NB4 (cell line): ENCODE data around the gene SHISA6.

Source experiments
- CTCF ChIP-seq: IDR thresholded peaks from one replicate; pipeline ENCODE4 v1.5.1; 2012; ENCODE audit warnings: low read depth, low read length
- MYC ChIP-seq: IDR thresholded peaks from 2 replicates; pipeline ENCODE4 v1.6.1; 2011; ENCODE audit warnings: low read depth, low read length

GRCh38 chr17:11239379-11239970 lies 1.5 kb upstream of the SHISA6 start:
- TF ChIP-seq CTCF (no peak), MYC (no peak)
